GM20000 (cell line): ENCODE data around the gene GAPDH.

Source experiments
- DNase-seq: peaks from one replicate; pipeline ENCODE4 v3.0.0; 2012; ENCODE audit warnings: low spot score
- CTCF ChIP-seq: IDR thresholded peaks from 2 replicates; pipeline ENCODE4 v1.5.1; 2012; ENCODE audit warnings: mild to moderate bottlenecking, control low read depth; ENCODE audit errors: extremely low read depth, missing control alignments

The GAPDH gene

DNA sequence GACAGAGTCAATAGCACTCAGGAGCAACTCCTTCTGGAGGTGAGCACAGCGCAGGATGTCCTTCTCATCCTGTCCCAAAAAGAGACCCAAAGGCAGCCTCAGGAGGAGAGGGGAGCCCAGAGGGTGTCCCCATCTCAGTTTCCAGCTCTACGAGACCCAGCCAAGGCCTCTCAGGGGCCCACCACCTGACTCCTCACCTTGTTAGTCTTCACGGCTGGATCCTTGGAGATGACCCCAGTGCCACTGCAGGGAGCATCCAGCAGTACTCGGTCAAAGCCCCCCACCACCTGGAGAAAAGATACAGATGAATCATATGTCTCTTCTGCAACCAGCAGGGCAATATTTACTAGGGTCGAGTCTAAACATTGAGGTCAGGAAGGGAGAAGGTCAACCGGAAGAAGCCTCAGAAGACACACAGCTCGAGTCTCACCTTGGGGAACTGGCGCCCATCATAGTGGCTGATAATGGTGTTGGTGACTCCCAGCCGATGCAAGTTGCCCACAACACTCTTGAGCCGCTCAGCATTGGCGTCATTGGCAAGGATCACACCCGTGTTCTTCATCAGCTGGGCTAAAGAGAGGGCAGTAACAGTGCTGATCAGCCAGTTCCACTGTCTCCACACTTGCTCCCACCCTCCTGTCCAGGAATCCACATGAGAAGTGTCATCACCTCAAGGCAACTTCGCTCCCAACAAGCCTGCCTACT, 26.3 kb downstream of the GAPDH start:
- TF ChIP-seq CTCF = no peak
- DNase-seq = no peak

DNA sequence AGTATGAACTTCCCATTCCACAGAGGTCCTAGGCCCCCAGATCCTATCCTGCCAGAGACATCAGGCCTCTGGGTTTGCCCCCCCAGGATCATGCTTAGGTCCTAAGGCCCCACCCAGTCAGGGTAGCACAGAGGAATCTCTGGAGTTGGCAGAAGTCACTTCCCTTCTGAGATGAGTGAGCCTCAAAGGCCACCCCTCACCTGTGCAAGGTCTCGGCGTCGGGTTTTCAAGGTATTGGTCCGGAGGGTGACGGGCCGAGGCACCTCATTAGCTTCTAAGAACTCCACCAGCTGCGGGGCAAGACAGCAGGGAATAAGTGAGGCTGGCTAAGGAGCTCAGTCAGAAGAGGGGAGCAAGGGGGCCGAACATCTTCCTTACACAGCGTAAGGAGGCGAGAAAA, 28.6 kb downstream of the GAPDH start:
- no peak for DNase-seq
- no peak for TF ChIP-seq CTCF

GRCh38 chr12:6563448-6564050, 29.2 kb downstream of the GAPDH start:
- peak; percentile 83 for TF ChIP-seq CTCF
- peak; percentile 75 for DNase-seq

- no peak for DNase-seq
- TF ChIP-seq CTCF = no peak
Measured at GRCh38 chr12:6567112-6567670, 32.9 kb downstream of the GAPDH start.

- no peak for TF ChIP-seq CTCF
- no peak for DNase-seq
Measured at GRCh38 chr12:6569312-6569711, 35.0 kb downstream of the GAPDH start.

GRCh38 chr12:6569786-6570185, 35.5 kb downstream of the GAPDH start:
- DNase-seq = no peak
- no peak for TF ChIP-seq CTCF

DNA sequence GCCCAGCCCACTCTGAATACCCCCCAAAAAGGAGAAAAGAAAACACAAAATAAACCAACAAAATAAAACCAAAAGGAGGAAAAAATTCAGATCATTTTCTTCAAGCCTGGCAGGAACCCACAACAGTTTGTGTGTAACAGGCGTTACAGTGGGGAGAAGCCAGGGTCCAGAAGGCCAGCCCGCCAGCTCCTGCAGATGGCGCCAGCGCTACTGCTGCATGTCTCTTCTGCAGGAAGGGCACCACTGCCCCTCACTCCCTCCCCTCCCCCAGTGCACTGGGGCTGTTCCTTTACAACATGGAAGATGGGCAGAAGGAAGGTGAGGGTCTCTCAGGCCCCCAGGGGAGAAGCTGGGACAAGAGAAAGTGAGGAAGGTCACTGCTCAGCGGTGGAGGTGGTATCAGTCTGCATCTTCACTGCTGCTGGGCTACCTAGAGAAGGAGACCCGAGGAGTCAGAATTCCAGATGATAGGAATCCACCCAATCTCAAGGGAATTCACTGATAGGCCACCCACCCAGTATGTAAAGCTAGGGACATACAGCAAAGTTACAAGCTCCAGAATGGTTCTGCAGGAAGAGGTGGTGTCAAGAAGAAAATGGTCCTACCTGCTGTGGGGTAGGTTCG, 36.1 kb downstream of the GAPDH start:
- TF ChIP-seq CTCF = peak; percentile 73
- DNase-seq = peak; percentile 53
